BJ (cell line): ENCODE results near the gene RAB1A. TPM values are rescaled to one million over a fixed set of nuclear protein-coding genes. Genes with fewer than 3 reads are reported as not detected.
"Not testable (repeated sequence)": the region's sequence is repeated elsewhere in the genome, so short reads cannot be mapped to it uniquely, and the experiment has no call there.

Experiments used
- CTCF ChIA-PET: fragments of 350-600 bp; formaldehyde crosslinking; extraction: SDS; loops from one replicate; lab custom pipeline; 2021; ENCODE audit warnings: antibody characterized with exemption, inconsistent platforms; lab: Yijun Ruan, JAX
- POLR2A ChIA-PET: fragments of 300-600 bp; sonication (Branson Sonifier 250); formaldehyde crosslinking; extraction: SDS; loops from one replicate; lab custom pipeline; 2021; ENCODE audit warnings: antibody characterized with exemption; lab: Charles Lee
- DNase-seq: peaks from one replicate; pipeline ENCODE4 v3.0.0-alpha.2; 2011; ENCODE audit warnings: low read depth
- H3K27me3 ChIP-seq: 2 replicates; pipeline ENCODE4 v1.6.0; 2011; ENCODE audit warnings: low read length; ENCODE audit not compliant: control insufficient read depth, insufficient read depth
- H3K36me3 ChIP-seq: 2 replicates; pipeline ENCODE4 v1.5.1; 2011; ENCODE audit warnings: low read length; ENCODE audit not compliant: control insufficient read depth, insufficient read depth
- H3K4me3 ChIP-seq: 2 replicates; pipeline ENCODE4 v1.5.1; 2011; ENCODE audit warnings: low read depth, mild to moderate bottlenecking, control low read depth, low read length
- polyA plus RNA-seq: library from polyadenylated mRNA; depleted of rRNA; stranded (reverse); fragments of >200 nt; gene quantifications from 2 replicates; pipeline ENCODE4 v1.2.3, GENCODE V29; 2011
- TF ChIP-seq, protein P1 (sequence below): IDR thresholded peaks from 2 replicates; pipeline ENCODE4 v1.5.1; 2011; ENCODE audit warnings: low read depth, mild to moderate bottlenecking, control low read depth, inconsistent platforms, low read length, moderate library complexity; ENCODE audit not compliant: insufficient read depth

RAB1A gene
- polyA plus RNA-seq, 1 experiment = 90.6 TPM

DNA sequence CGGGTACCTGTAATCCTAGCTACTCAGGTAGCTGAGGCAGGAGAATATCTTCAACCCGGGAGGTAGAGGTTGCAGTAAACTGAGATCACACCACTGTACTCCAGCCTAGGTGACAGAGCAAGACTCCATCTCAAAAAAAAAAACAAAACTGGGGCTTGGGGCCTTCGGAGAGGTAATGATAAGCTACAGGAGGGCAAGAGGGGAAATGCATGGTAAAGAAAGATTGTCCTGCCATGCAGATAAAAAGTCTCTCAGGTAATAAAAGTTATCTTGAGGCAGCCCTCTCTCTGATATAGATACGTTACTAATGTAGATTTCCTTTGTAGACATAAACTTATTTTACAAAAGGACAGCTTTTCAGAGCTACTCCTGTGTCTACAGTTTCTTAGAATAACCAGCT, 3.7 kb upstream of the RAB1A start:
- CTCF ChIA-PET = interaction anchor here (1.1 to 1.5 kb wide), 2 partner anchors 15 to 23 kb away, joined by 3 read pairs; no protein-coding TSS in a partner anchor
- TF ChIP-seq, protein P1, sequence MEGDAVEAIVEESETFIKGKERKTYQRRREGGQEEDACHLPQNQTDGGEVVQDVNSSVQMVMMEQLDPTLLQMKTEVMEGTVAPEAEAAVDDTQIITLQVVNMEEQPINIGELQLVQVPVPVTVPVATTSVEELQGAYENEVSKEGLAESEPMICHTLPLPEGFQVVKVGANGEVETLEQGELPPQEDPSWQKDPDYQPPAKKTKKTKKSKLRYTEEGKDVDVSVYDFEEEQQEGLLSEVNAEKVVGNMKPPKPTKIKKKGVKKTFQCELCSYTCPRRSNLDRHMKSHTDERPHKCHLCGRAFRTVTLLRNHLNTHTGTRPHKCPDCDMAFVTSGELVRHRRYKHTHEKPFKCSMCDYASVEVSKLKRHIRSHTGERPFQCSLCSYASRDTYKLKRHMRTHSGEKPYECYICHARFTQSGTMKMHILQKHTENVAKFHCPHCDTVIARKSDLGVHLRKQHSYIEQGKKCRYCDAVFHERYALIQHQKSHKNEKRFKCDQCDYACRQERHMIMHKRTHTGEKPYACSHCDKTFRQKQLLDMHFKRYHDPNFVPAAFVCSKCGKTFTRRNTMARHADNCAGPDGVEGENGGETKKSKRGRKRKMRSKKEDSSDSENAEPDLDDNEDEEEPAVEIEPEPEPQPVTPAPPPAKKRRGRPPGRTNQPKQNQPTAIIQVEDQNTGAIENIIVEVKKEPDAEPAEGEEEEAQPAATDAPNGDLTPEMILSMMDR = no peak
- POLR2A ChIA-PET = interaction anchor here (0.6 kb wide), 1 partner anchor 365 kb away, joined by 6 read pairs; no protein-coding TSS in a partner anchor
- Histone ChIP-seq H3K27me3 (no peaks in the 10 kb centered on the region; the same call in 1 of the 2 replicates), H3K4me3 (no peak overlapping the region), H3K36me3 (no peaks in the 10 kb centered on the region)
- no peak for DNase-seq

DNA sequence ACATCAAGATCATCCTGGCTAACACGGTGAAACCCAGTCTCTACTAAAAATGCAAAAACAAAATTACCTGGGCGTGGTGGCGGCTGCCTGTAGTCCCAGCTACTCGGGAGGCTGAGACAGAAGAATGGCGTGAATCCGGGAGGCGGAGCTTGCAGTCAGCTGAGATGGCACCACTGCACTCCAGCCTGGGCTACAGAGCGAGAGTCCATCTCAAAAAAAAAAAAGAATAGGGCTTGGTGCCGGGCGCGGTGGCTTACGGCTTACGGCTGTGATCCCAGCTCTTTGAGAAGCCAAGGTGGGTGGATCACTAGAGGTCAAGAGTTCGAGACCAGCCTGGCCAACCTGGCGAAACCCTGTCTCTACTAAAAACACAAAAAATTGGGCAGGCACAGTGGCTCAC, 3.0 kb upstream of the RAB1A start:
- DNase-seq, POLR2A ChIA-PET, H3K36me3 ChIP-seq, H3K27me3 ChIP-seq, H3K4me3 ChIP-seq: not testable (repeated sequence)
- CTCF ChIA-PET = interaction anchor here (0.6 to 1.5 kb wide), 3 partner anchors 15 to 42 kb away, joined by 3 read pairs; no protein-coding TSS in a partner anchor

GRCh38 chr2:65130664-65131175, 814 bp upstream of the RAB1A start:
- H3K27me3 ChIP-seq = no peaks in the 10 kb centered on the region; the same call in 1 of the 2 replicates
- TF ChIP-seq, protein P1 = no peak
- H3K36me3 ChIP-seq = no peaks in the 10 kb centered on the region
- DNase-seq = no peak
- H3K4me3 ChIP-seq = peak overlapping the region; percentile 63
- ChIA-PET POLR2A (no interaction called here), CTCF (interaction anchor here (0.6 to 1.3 kb wide), 3 partner anchors 12 to 585 kb away, joined by 3 to 4 read pairs (median 3); no protein-coding TSS in a partner anchor)

GRCh38 chr2:65129286-65129825, 550 bp downstream of the RAB1A start:
- POLR2A ChIA-PET = no interaction called here
- peak overlapping the region; percentile 99 for H3K4me3 ChIP-seq
- H3K27me3 ChIP-seq = no peaks in the 10 kb centered on the region; the same call in 1 of the 2 replicates
- TF ChIP-seq, protein P1 = no peak
- no peak for DNase-seq
- CTCF ChIA-PET = interaction anchor here (1.1 to 1.3 kb wide), 4 partner anchors 14 to 58 kb away, joined by 3 to 4 read pairs (median 4); no protein-coding TSS in a partner anchor
- no peaks in the 10 kb centered on the region for H3K36me3 ChIP-seq

DNA sequence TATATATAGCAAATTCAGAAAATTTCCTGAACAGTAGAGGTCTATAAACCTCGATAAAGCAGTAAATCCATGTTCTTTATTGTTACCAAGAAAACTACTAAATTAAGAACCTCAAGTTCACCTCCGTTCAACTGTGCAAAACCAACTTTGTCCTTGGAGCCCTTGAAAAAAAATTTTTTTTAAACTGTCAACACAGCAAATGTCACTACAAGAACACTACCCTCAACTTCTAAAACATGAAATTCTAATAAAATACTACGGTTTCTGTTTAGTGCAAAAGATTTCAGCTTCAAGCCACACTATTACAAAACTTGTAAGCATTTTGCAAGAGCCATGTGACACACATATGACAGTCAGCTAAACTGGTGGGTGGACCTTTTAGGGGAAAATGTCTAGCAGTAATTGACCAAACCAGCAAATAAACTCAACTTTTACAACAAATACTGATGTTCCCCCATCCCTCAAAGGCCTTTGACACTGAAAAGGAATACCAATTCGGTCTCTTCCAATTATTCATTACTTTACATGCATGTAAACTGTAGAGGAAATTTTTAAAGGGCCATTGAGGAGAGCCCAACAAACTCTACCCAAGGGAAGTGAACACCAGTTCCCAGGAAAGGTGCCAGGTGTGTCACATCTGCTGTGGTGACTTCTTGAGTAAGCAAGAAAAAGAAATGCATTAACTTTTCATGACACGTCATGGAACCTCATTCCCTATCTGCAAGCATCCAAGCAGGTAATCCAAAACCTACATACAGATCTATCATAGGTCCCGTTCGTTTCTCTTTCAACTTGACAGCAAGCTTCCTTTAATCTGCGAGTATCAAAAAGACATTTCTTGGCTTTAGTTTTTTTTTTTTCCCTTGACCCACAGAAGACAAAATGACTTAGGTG, 1.4 kb downstream of the RAB1A start:
- H3K4me3 ChIP-seq = peak overlapping the region; percentile 99
- ChIA-PET POLR2A (no interaction called here), CTCF (interaction anchor here (1.1 kb wide), 1 partner anchor 58 kb away, joined by 3 read pairs; no protein-coding TSS in a partner anchor)
- peak; percentile 30 for DNase-seq
- TF ChIP-seq, protein P1 = no peak
- no peaks in the 10 kb centered on the region; the same call in 1 of the 2 replicates for H3K27me3 ChIP-seq
- no peaks in the 10 kb centered on the region for H3K36me3 ChIP-seq

- DNase-seq, POLR2A ChIA-PET: not testable (repeated sequence)
Measured at GRCh38 chr2:65125457-65125856, 4.4 kb downstream of the RAB1A start.

More at GRCh38 chr2:65125457-65125856, 4.4 kb downstream of the RAB1A start:
- H3K4me3 ChIP-seq, H3K36me3 ChIP-seq, CTCF ChIA-PET, H3K27me3 ChIP-seq: not testable (repeated sequence)
